K562 (cell line): ENCODE measurements around the gene KCNH2. TPM values are rescaled to one million over a fixed set of nuclear protein-coding genes. Genes with fewer than 3 reads are reported as not detected.

Source experiments
- ATF4 ChIP-seq: fragments of 450-650 bp; formaldehyde crosslinking; IDR thresholded peaks from 2 replicates; pipeline ENCODE4 v1.4.0; 2022; ENCODE audit warnings: mild to moderate bottlenecking, moderate library complexity
- CEBPZ ChIP-seq: fragments of 150-350 bp; IDR thresholded peaks from 2 replicates; pipeline ENCODE4 v1.6.1; 2014; ENCODE audit warnings: low read depth, mild to moderate bottlenecking, low read length, borderline replicate concordance
- COPS2 ChIP-seq: fragments of 450-650 bp; conservative IDR thresholded peaks from 2 replicates; pipeline ENCODE4 v1.6.1; 2016; ENCODE audit warnings: mild to moderate bottlenecking, moderate library complexity
- DDX20 ChIP-seq: fragments of 450-650 bp; IDR thresholded peaks from 2 replicates; pipeline ENCODE4 v1.6.1; 2016; ENCODE audit warnings: missing genetic modification characterization, low read depth, mild to moderate bottlenecking, missing compliant biosample characterization, moderate library complexity
- ELK1 ChIP-seq: sonication (generic); formaldehyde crosslinking; IDR thresholded peaks from 2 replicates; pipeline ENCODE4 v1.8.1; 2022; ENCODE audit warnings: missing genetic modification reagents
- HBP1 ChIP-seq: fragments of 450-650 bp; formaldehyde crosslinking; IDR thresholded peaks from 2 replicates; pipeline ENCODE4 v1.4.0; 2022; ENCODE audit warnings: missing genetic modification characterization
- ILF3 ChIP-seq: fragments of 450-650 bp; IDR thresholded peaks from 2 replicates; pipeline ENCODE4 v1.6.1; 2018; ENCODE audit warnings: antibody characterized with exemption, mild to moderate bottlenecking, moderate library complexity, borderline replicate concordance
- JUND ChIP-seq, 2 experiments: IDR thresholded peaks; 2 replicates in 1 of 2; 3 replicates in 1 of 2; pipeline ENCODE4 v1.6.1; 2011; ENCODE audit warnings: borderline replicate concordance in 2 of 2, low read depth in 2 of 2, low read length in 2 of 2, improper control_type of control experiment in 1 of 2, missing biosample characterization in 1 of 2, missing genetic modification characterization in 1 of 2, missing genetic modification reagents in 1 of 2
- MITF ChIP-seq: IDR thresholded peaks from 2 replicates; pipeline ENCODE4 v1.6.1; 2014; ENCODE audit warnings: antibody characterized with exemption
- NFRKB ChIP-seq: fragments of 450-650 bp; IDR thresholded peaks from 2 replicates; pipeline ENCODE4 v1.6.1; 2016; ENCODE audit warnings: low read depth
- NR2C1 ChIP-seq, 2 experiments: fragments of 450-650 bp; IDR thresholded peaks; 2 replicates each; pipeline ENCODE4 v1.6.1; 2017; ENCODE audit warnings: mild to moderate bottlenecking in 2 of 2, antibody characterized with exemption in 1 of 2, inconsistent platforms in 1 of 2, missing compliant biosample characterization in 1 of 2, missing genetic modification characterization in 1 of 2
- PHB ChIP-seq: fragments of 250-450 bp; sonication (Bioruptor Pico); IDR thresholded peaks from 2 replicates; pipeline ENCODE4 v1.5.0; 2021
- PHF21A ChIP-seq: fragments of 450-650 bp; IDR thresholded peaks from 2 replicates; pipeline ENCODE4 v1.6.1; 2017; ENCODE audit warnings: low read depth, borderline replicate concordance
- RBM25 ChIP-seq: fragments of 200-400 bp; formaldehyde crosslinking; IDR thresholded peaks from 2 replicates; pipeline ENCODE4 v1.6.1; 2018; ENCODE audit warnings: low read length, low read depth, moderate library complexity; ENCODE audit not compliant: severe bottlenecking
- STAT5A ChIP-seq: IDR thresholded peaks from 2 replicates; pipeline ENCODE4 v1.6.1; 2012; ENCODE audit warnings: low read length, inconsistent platforms, borderline replicate concordance
- TAF7 ChIP-seq: fragments of 450-650 bp; IDR thresholded peaks from 2 replicates; pipeline ENCODE4 v1.6.1; 2016; ENCODE audit warnings: missing genetic modification characterization, missing compliant biosample characterization
- ZNF217 ChIP-seq: sonication (generic); formaldehyde crosslinking; IDR thresholded peaks from 2 replicates; pipeline ENCODE4 v1.8.0; 2022; ENCODE audit warnings: mild to moderate bottlenecking, missing genetic modification reagents
- ZNF644 ChIP-seq: fragments of 200-800 bp; sonication (Bioruptor generic); IDR thresholded peaks from 2 replicates; pipeline ENCODE4 v1.6.1; 2016; ENCODE audit warnings: low read depth, missing genetic modification characterization, missing compliant biosample characterization
- polyA plus RNA-seq, 8 experiments: library from polyadenylated mRNA; depleted of rRNA in 4 of 8; stranded (reverse) in 5 of 8; unstranded in 3 of 8; fragments of >200 nt; fragmentation: Nextera tagmentation in 2 of 8; fragmentation: Illumina TruSeq in 1 of 8; extraction: Ambion mirVana in 2 of 8; extraction: Trizol in 1 of 8; gene quantifications; 2 replicates each; pipeline versions ENCODE4 v1.2.1 to v1.2.3, GENCODE V29; 2011 to 2014; ENCODE audit warnings: inconsistent platforms in 1 of 8, missing spikeins in 1 of 8
- total RNA-seq, 7 experiments: library from RNA; depleted of rRNA in 6 of 7; stranded (reverse); fragments of >200 nt in 6 of 7; fragmentation: Illumina TruSeq in 2 of 7; extraction: Trizol in 2 of 7; gene quantifications; 2 replicates each; pipeline versions ENCODE4 v1.2.1 to v1.2.3, GENCODE V29; 2011 to 2021; ENCODE audit warnings: low replicate concordance in 1 of 7

Gene KCNH2
- total and polyA plus RNA-seq, 9 of the 15 experiments (the other 6 are each of a cell fraction or from before 2014, with no cell fraction given) = 18.1 to 368 (median 218) TPM

GRCh38 chr7:151010307-151011096 is 32.4 kb upstream of the KCNH2 start (continued):
- TF ChIP-seq PHF21A = 0 out of 2 replicates have a peak, but pooled peaks have one; percentile 66
- no peak for TF ChIP-seq ZNF217 (CRISPR knock-in tag)
- TF ChIP-seq MITF = no peak
- TF ChIP-seq DDX20 (tag) = no peak
- TF ChIP-seq ZNF644 (tag) = peak; percentile 61
- no peak for TF ChIP-seq RBM25
- TF ChIP-seq NFRKB = peak; percentile 71; the same call in 1 of the 2 replicates
- no peak for TF ChIP-seq ILF3
- peak; percentile 48; the same call in 1 of the 2 replicates for TF ChIP-seq TAF7 (tag)
- no peak; the same call in 1 of the 2 replicates for TF ChIP-seq JUND (IDR thresholded peaks at IDR 0.05; ENCODE audit: borderline replicate concordance, low read depth, low read length)
- TF ChIP-seq JUND (tag; IDR thresholded peaks at IDR 0.05; ENCODE audit: borderline replicate concordance, low read depth, low read length) = no peak
- TF ChIP-seq ELK1 (CRISPR knock-in tag) = no peak
- TF ChIP-seq COPS2 = no peak
- no peak for TF ChIP-seq PHB (CRISPR knock-in tag)
- peak; percentile 63; the same call in 1 of the 2 replicates for TF ChIP-seq HBP1 (CRISPR knock-in tag)
- TF ChIP-seq NR2C1 (IDR thresholded peaks at IDR 0.05) = no peak
- peak; percentile 41; the same call in 1 of the 2 replicates for TF ChIP-seq NR2C1 (tag; IDR thresholded peaks at IDR 0.05)
- peak; percentile 16; the same call in 1 of the 2 replicates for TF ChIP-seq ATF4
- TF ChIP-seq STAT5A = no peak
- TF ChIP-seq CEBPZ = no peak
